Activated CD8-positive, alpha-beta memory T cell treated with anti-CD3 and anti-CD28 coated beads for 36 hours (primary cell): ENCODE measurements around the gene CDKN1A. TPM values are rescaled to one million over a fixed set of nuclear protein-coding genes. Genes with fewer than 3 reads are reported as not detected.
"Not testable (repeated sequence)": the region's sequence is repeated elsewhere in the genome, so short reads cannot be mapped to it uniquely, and the experiment has no call there.

Experiments
- CTCF ChIA-PET: fragments of 350-600 bp; sonication (Branson Sonifier 250); formaldehyde crosslinking; loops from one replicate; lab custom pipeline; 2021; ENCODE audit warnings: antibody characterized with exemption; lab: Charles Lee
- POLR2A ChIA-PET: fragments of 350-600 bp; sonication (Branson Sonifier 250); formaldehyde crosslinking; loops from one replicate; lab custom pipeline; 2021; ENCODE audit warnings: antibody characterized with exemption; lab: Charles Lee
- total RNA-seq, 2 experiments: library from RNA; stranded (reverse); gene quantifications; one replicate each; pipeline ENCODE4 v1.2.3, GENCODE V29; 2021

Gene CDKN1A
- total RNA-seq, 2 experiments from 2014 or later = 39.6 to 43.8 TPM

DNA sequence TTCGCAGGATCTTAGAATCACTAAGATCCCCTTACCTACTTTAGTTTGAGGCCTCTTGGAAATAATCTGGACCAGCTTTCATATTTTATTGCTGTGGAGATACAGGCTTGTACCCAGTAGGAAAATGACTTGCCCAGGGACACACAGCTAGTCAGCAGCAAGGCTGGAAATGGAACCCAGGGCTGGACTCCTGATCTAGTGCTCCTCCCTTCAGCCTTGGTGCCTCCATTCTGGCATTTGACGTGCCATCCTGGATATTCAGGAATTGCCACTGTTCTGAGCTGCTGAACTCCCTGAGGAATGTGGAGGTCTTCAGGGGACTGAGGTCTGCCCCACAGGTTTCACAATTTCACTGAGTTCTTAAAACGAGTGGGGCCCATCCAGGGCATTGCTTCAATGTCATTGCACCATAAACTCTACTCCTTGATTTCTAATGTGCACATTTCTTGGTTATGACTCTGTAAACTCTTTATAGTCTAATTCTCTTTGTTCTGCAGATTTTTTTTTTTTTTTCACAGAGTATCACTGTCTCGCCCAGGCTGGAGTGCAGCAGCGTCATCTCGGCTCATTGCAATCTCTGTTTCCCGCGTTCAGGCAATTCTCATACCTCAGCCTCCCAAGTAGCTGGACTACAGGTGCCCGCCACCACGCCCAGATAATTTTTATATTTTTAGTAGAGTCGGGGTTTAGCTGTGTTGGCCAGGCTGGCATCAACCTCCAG lies 26.7 kb upstream of the CDKN1A start:
- ChIA-PET CTCF (interaction anchor here (1.6 kb wide), 1 partner anchor 26 kb away, joined by 3 read pairs; no protein-coding TSS in a partner anchor), POLR2A (no interaction called here)

DNA sequence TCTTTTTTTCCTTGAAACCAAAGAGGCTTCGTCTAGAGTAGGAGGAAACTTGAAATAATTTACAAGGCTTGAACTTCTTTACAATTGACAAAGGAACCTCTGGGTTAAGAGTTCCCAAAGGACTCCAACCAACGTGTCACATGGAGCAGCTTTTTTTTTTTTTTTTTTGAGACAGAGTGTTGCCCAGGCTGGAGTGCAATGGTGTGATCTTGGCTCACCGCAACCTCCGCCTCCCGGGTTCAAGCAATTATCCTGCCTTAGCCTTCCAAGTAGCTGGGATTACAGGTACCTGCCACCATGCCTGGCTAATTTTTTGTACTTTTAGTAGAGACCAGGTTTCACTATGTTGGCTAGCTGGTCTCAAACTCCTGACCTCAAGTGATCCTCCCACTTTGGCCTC lies 24.0 kb upstream of the CDKN1A start:
- CTCF ChIA-PET = interaction anchor here (0.7 kb wide), 1 partner anchor 140 kb away, joined by 4 read pairs; no protein-coding TSS in a partner anchor
- POLR2A ChIA-PET = not testable (repeated sequence)

DNA sequence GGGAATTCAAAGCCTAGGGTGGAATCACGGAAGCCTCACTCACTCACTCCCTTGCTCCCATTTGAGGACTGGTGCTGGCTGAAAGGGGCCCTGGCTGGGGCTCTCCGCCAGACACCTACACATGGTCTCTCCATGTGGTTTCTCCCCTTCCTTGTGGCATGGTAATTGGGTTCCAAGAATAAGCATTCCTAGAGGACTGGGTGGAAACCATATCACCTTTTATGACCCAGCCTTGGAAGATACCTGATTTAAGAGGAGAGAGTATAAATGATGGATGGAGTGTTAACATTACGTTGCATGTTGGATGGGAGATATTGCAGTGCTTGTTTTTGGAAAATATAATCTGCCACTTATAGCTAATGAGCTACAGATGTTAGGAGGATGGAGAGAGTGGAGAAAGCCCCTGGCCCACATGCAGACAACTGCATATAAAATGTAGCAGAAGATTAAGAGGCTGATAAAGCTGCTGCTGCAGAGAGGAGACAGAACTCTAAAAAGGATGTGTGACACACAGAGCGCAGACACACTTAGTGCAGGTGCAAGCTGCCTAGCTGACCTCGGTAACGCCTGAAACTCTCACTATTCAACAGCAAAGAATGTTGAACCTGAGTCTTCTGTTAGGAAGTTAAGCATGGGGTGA lies 23.3 kb upstream of the CDKN1A start:
- ChIA-PET POLR2A (no interaction called here), CTCF (no interaction called here)

GRCh38 chr6:36656441-36656840 lies 22.1 kb upstream of the CDKN1A start:
- CTCF ChIA-PET = no interaction called here

GRCh38 chr6:36657271-36657670 lies 21.2 kb upstream of the CDKN1A start:
- POLR2A ChIA-PET = no interaction called here
- CTCF ChIA-PET = no interaction called here

More at GRCh38 chr6:36656441-36656840, 22.1 kb upstream of the CDKN1A start:
- POLR2A ChIA-PET = no interaction called here

GRCh38 chr6:36657942-36658544 lies 20.5 kb upstream of the CDKN1A start:
- POLR2A ChIA-PET = no interaction called here
- CTCF ChIA-PET = no interaction called here

DNA sequence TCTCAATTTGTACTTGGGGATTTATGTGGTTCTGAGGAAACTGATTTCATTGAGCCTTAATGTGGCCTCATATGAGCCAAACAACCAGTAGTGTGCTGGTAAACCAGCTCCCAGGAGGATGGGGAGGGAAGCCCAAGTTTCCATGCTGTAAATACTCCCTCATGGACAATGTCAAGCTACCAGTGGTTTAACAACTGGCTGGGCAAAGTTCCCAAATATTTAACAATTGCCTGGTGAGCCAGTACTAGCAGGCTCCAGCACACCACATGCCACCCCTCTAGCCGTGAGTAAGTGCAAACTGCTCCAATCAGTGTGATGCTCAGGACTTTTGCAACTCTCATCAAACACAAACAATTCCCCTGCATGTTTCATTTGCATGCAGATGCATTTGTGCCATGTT lies 19.2 kb upstream of the CDKN1A start:
- POLR2A ChIA-PET = no interaction called here
- CTCF ChIA-PET = interaction anchor here (0.6 kb wide), 1 partner anchor 27 kb away, joined by 3 read pairs; no protein-coding TSS in a partner anchor

DNA sequence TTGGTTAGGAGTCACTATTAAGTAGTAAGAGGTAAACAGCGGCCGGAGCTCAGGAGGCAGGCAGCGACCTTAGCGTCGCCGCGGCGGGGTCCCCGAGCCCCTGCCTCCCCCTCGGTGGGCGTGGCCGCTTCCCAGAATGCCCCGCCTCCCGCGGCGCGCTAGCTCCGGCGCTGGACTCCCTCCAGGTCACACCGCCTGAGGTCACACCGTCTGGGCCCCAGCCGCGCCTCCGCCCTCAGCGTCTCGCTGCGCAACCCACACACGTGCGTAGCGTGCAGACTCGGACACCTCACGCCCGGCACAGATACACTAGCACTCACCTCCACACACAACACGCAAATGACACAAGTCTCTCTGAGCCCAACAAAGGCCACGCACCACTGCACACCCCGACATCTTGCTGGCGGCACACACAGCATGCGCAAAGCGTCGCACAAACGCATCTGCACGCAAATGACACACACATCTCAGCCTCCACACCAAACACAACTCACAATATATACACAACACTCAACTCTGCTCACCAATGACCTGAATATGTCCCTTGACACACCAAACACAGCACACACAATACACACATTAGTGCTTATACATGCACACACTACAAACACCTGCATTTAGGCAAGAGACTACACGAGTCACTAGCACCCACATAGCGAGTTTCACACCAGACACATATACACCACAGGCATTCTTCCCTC lies 17.6 kb upstream of the CDKN1A start:
- CTCF ChIA-PET = no interaction called here

GRCh38 chr6:36662380-36662779 lies 16.1 kb upstream of the CDKN1A start:
- ChIA-PET CTCF (interaction anchor here (1.2 kb wide), 1 partner anchor 104 kb away, joined by 4 read pairs; no protein-coding TSS in a partner anchor), POLR2A (no interaction called here)

More for the DNA sequence above, 17.6 kb upstream of the CDKN1A start:
- POLR2A ChIA-PET = no interaction called here

- CTCF ChIA-PET = interaction anchor here (1.2 kb wide), 1 partner anchor 104 kb away, joined by 4 read pairs; no protein-coding TSS in a partner anchor
These were observed 15.7 kb upstream of the CDKN1A start for GRCh38 chr6:36662827-36663256.

GRCh38 chr6:36663504-36664446 lies 14.7 kb upstream of the CDKN1A start:
- ChIA-PET CTCF (interaction anchor here (0.7 to 1.2 kb wide), 3 partner anchors 16 to 103 kb away, joined by 4 to 5 read pairs (median 4); no protein-coding TSS in a partner anchor), POLR2A (no interaction called here)

More at GRCh38 chr6:36662827-36663256, 15.7 kb upstream of the CDKN1A start:
- POLR2A ChIA-PET = no interaction called here

DNA sequence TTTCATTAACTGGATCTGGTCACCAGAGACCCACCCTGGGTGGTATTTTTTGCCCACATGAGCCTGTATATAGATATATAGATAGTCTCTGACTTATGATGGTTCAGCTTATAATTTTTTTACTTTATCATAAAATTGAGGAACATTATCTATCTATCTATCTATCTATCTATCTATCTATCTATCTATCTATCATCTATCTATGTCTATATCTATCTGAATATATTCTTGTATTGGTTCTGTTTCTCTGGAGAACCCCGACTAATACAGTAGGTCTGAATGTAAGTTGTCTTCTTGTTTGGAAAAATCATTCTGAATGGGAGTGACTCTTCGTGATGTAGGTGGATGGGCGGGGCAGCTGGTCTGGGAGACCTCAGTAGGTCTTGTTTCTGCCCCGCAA lies 13.3 kb upstream of the CDKN1A start:
- ChIA-PET CTCF (interaction anchor here (0.6 kb wide), 1 partner anchor 10 kb away, joined by 3 read pairs; no protein-coding TSS in a partner anchor), POLR2A (no interaction called here)

GRCh38 chr6:36666287-36666686 lies 12.2 kb upstream of the CDKN1A start:
- CTCF ChIA-PET = interaction anchor here (1.4 kb wide), 1 partner anchor 14 kb away, joined by 5 read pairs; no protein-coding TSS in a partner anchor
- POLR2A ChIA-PET = no interaction called here

DNA sequence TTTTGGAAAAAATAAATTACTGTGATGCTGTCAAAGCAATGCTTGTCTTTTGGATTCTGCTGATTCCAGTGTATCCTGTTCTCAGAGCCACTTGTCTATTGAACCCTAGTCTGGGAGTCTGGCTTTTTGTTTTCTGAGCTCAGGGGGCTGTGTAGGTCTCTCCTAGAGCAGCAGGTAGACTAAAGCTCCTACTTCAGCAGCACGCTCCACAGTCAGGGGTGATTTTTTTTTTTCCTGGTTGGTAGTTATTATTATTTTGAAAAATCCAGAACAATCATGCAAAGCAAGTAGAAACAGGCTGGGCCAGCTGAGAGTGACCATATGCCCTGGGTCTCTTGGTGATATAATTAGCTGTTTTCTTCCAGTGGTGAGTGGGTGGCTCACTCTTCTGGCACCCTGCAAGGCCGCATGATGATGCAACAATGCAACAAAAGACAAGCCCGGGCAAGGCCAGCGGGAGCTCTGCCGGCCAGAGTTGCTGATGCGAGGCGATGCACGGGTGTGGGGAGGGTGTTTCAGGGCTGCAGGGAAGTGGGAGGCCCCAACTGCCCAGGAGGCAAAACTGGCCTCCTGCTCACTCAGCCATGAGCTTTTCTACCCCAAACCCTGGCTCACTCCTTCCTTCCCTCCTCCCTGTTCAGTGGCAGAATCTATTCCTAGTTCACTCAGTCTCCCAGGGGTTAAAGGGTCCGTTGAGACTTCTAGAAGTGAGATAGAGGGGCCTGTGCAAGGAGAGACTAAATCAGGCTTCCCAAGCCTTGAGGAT lies 11.5 kb upstream of the CDKN1A start:
- ChIA-PET POLR2A (no interaction called here), CTCF (interaction anchor here (1.4 kb wide), 1 partner anchor 13 kb away, joined by 5 read pairs; no protein-coding TSS in a partner anchor)

- CTCF ChIA-PET = interaction anchor here (1.4 kb wide), 1 partner anchor 53 kb away, joined by 4 read pairs; no protein-coding TSS in a partner anchor
These were observed 9.9 kb upstream of the CDKN1A start for GRCh38 chr6:36668591-36668990.

GRCh38 chr6:36669002-36669401 lies 9.5 kb upstream of the CDKN1A start:
- ChIA-PET CTCF (interaction anchor here (1.4 kb wide), 1 partner anchor 54 kb away, joined by 4 read pairs; no protein-coding TSS in a partner anchor), POLR2A (no interaction called here)

More at GRCh38 chr6:36668591-36668990, 9.9 kb upstream of the CDKN1A start:
- POLR2A ChIA-PET = no interaction called here

GRCh38 chr6:36670271-36670670 lies 8.2 kb upstream of the CDKN1A start:
- POLR2A ChIA-PET = no interaction called here
- CTCF ChIA-PET = no interaction called here
